GM12878 (cell line): ENCODE measurements around the gene ARSA. TPM values are rescaled to one million over a fixed set of nuclear protein-coding genes. Genes with fewer than 3 reads are reported as not detected.

ENCODE experiments used
- ATAC-seq: fragments of 200-7000 bp; cut with Tn5 transposase; 3 replicates; pipeline ENCODE4 v1.9.1; 2020; ENCODE audit warnings: mild to moderate bottlenecking, moderate library complexity
- BruUV-seq: library from RNA; stranded (reverse); fragments of 400-500 nt; replicated peaks from 2 replicates; lab custom pipeline; 2021; lab: Mats Ljungman, UMichigan
- CTCF ChIA-PET: fragments of 300-600 bp; sonication (Branson Sonifier 250); formaldehyde crosslinking; extraction: SDS; loops from one replicate; lab custom pipeline; 2021; ENCODE audit warnings: inconsistent platforms; lab: Yijun Ruan, JAX
- POLR2A ChIA-PET: fragments of 350-600 bp; formaldehyde crosslinking; extraction: SDS; loops from one replicate; lab custom pipeline; 2021; ENCODE audit warnings: inconsistent platforms; lab: Charles Lee
- RAD21 ChIA-PET: fragments of 300-600 bp; sonication (Branson Sonifier 250); formaldehyde crosslinking; loops from one replicate; lab custom pipeline; 2023; ENCODE audit warnings: antibody characterized with exemption; ENCODE audit not compliant: unreplicated experiment; lab: Charles Lee
- SMC1A ChIA-PET: fragments of 300-600 bp; sonication (Branson Sonifier 250); formaldehyde crosslinking; loops from one replicate; lab custom pipeline; 2023; ENCODE audit not compliant: unreplicated experiment, uncharacterized antibody; lab: Charles Lee
- DNase-seq: peaks from one replicate; pipeline ENCODE4 v3.0.0-alpha.2; 2011; ENCODE audit warnings: low read depth, low spot score
- FAIRE-seq: peaks from 3 replicates; lab custom pipeline; 2011; peaks lifted over from hg19 to GRCh38; lab: Jason Lieb, UNC
- H2AFZ ChIP-seq: 2 replicates; pipeline ENCODE4 v1.6.0; 2011; ENCODE audit warnings: low read depth, low read length, control low read depth; ENCODE audit not compliant: control insufficient read depth
- H3K27ac ChIP-seq: 2 replicates; pipeline ENCODE4 v1.5.1; 2011; ENCODE audit warnings: control low read depth; ENCODE audit not compliant: control insufficient read depth, insufficient read depth
- H3K27me3 ChIP-seq, 2 experiments: replicated peaks in 1 of 2; 2 replicates each; pipeline versions ENCODE4 v1.6.0 to v1.6.1; 2011; ENCODE audit warnings: low read length in 1 of 2; ENCODE audit not compliant: control insufficient read depth in 2 of 2, insufficient read depth in 2 of 2
- H3K36me3 ChIP-seq, 2 experiments: 2 replicates each; pipeline ENCODE4 v1.5.1; 2011; ENCODE audit warnings: low read length in 1 of 2; ENCODE audit not compliant: control insufficient read depth in 2 of 2, insufficient read depth in 2 of 2
- H3K4me1 ChIP-seq: 2 replicates; pipeline ENCODE4 v1.6.1; 2011; ENCODE audit warnings: mild to moderate bottlenecking, low read length, moderate library complexity, mixed read lengths; ENCODE audit not compliant: control insufficient read depth, insufficient read depth
- H3K4me2 ChIP-seq: 2 replicates; pipeline ENCODE4 v1.6.0; 2011; ENCODE audit warnings: control low read depth; ENCODE audit not compliant: control insufficient read depth, insufficient read depth
- H3K4me3 ChIP-seq: fragments of 200-600 bp; sonication (generic); 2 replicates; pipeline ENCODE4 v1.5.1; 2016
- H3K79me2 ChIP-seq: 2 replicates; pipeline ENCODE4 v1.6.0; 2011; ENCODE audit warnings: low read length; ENCODE audit not compliant: control insufficient read depth, insufficient read depth
- H3K9ac ChIP-seq: 2 replicates; pipeline ENCODE4 v1.8.0; 2011; ENCODE audit warnings: low read length, control low read depth, mixed read lengths; ENCODE audit not compliant: control insufficient read depth, insufficient read depth
- H3K9me3 ChIP-seq: replicated peaks from 3 replicates; pipeline ENCODE4 v1.5.1; 2011; ENCODE audit warnings: mild to moderate bottlenecking, low read length; ENCODE audit not compliant: control insufficient read depth, insufficient read depth
- H4K20me1 ChIP-seq: 2 replicates; pipeline ENCODE4 v1.6.0; 2011; ENCODE audit not compliant: control insufficient read depth, insufficient read depth
- ATF3 ChIP-seq: IDR thresholded peaks from 2 replicates; pipeline ENCODE4 v1.6.1; 2011; ENCODE audit warnings: low read depth, mild to moderate bottlenecking, low read length, moderate library complexity, borderline replicate concordance; ENCODE audit errors: extremely low read depth
- CHD1 ChIP-seq: IDR thresholded peaks from 2 replicates; pipeline ENCODE4 v1.6.1; 2012; ENCODE audit warnings: low read depth, low read length, improper control_type of control experiment
- CHD2 ChIP-seq: IDR thresholded peaks from 2 replicates; pipeline ENCODE4 v1.6.1; 2011; ENCODE audit warnings: low read depth, low read length, improper control_type of control experiment, borderline replicate concordance
- SP1 ChIP-seq: IDR thresholded peaks from one replicate; pipeline ENCODE4 v1.6.1; 2011; ENCODE audit warnings: low read depth, low read length
- ZBTB40 ChIP-seq: fragments of 450-650 bp; IDR thresholded peaks from 2 replicates; pipeline ENCODE4 v1.6.1; 2016; ENCODE audit warnings: mild to moderate bottlenecking, moderate library complexity, borderline replicate concordance
- WGBS: methylation state at CpG from one replicate; pipeline ENCODE4 v1.1.6; 2016; ENCODE audit warnings: low lambda C conversion rate; ENCODE audit not compliant: insufficient replicate concordance, insufficient coverage; ENCODE audit errors: missing lambda C conversion rate; 5-methylcytosine and 5-hydroxymethylcytosine counted together
- in situ Hi-C: fragments of 300-500 bp; cut with MboI; formaldehyde crosslinking; loops from 9 replicates; pipeline ENCODE4 v1.14.3; 2018; ENCODE audit warnings: mixed read lengths
- intact Hi-C: fragments of 100-400 bp; cut with micrococcal nuclease; formaldehyde crosslinking; loops from one replicate; pipeline ENCODE4 v1.14.2; 2022; ENCODE audit not compliant: unreplicated experiment
- polyA plus RNA-seq, 11 experiments: library from polyadenylated mRNA; depleted of rRNA in 4 of 11; unstranded in 6 of 11; stranded (reverse) in 5 of 11; fragments of >200 nt; fragmentation: Nextera tagmentation in 4 of 11; fragmentation: Illumina TruSeq in 1 of 11; extraction: Ambion mirVana in 4 of 11; extraction: Trizol in 1 of 11; gene quantifications; 1 replicate in 1 of 11; 2 replicates in 10 of 11; pipeline versions ENCODE4 v1.2.1 to v1.2.3, GENCODE V29; 2011 to 2016; ENCODE audit warnings: inconsistent platforms in 2 of 11, missing spikeins in 2 of 11, low read depth in 1 of 11
- total RNA-seq, 4 experiments: library from RNA; depleted of rRNA in 3 of 4; stranded (reverse); fragments of >200 nt in 3 of 4; fragmentation: Illumina TruSeq in 1 of 4; extraction: Trizol in 1 of 4; gene quantifications; 2 replicates each; pipeline versions ENCODE4 v1.2.1 to v1.2.3, GENCODE V29; 2013 to 2021

ARSA gene
- total and polyA plus RNA-seq, 10 of the 15 experiments (the other 5 are each of a cell fraction or from before 2014, with no cell fraction given), result 0.39 to 26.3 (median 9.8) TPM

GRCh38 chr22:50585781-50586180, 42.2 kb downstream of the ARSA start:
- ChIA-PET CTCF (interaction anchor here (1.4 kb wide), 1 partner anchor 35 kb away, joined by 4 read pairs; no protein-coding TSS in a partner anchor), SMC1A (no interaction called here), POLR2A (no interaction called here), RAD21 (no interaction called here)
- DNase-seq (no peak), ATAC-seq (no peak), FAIRE-seq (no peak)
- H3K36me3 ChIP-seq, result no peaks in the 10 kb centered on the region
- no peak overlapping the region for H3K27ac ChIP-seq
- in situ Hi-C loops (no loop called here), intact Hi-C loops (no loop called here)
- WGBS, result 88% methylated on average over 8 of the region's 8 CpGs
- no peak overlapping the region for H3K4me2 ChIP-seq
- H3K4me1 ChIP-seq, result peaks cover 8% of the 10 kb centered on the region
- peaks cover 20% of the 10 kb centered on the region for H3K79me2 ChIP-seq
- H3K9ac ChIP-seq, result no peak overlapping the region
- H3K9me3 ChIP-seq, result no peaks in the 10 kb centered on the region
- no peak overlapping the region for H3K4me3 ChIP-seq
- H2AFZ ChIP-seq, result no peak overlapping the region
- no peak for TF ChIP-seq CHD1
- no peak for TF ChIP-seq ZBTB40
- no peak for TF ChIP-seq CHD2
- TF ChIP-seq SP1, result no peak
- TF ChIP-seq ATF3, result no peak
- H3K27me3 ChIP-seq, result no peaks in the 10 kb centered on the region
- no peaks in the 10 kb centered on the region for H4K20me1 ChIP-seq
- no TSS peak for BruUV-seq
